SJCRH30 (cell line): ENCODE data around the gene UGT1A4. TPM values are rescaled to one million over a fixed set of nuclear protein-coding genes. Genes with fewer than 3 reads are reported as not detected.

ENCODE experiments used
- DNase-seq, 2 experiments: peaks; one replicate each; pipeline ENCODE4 v3.0.0-alpha.2; 2015 to 2020
- H3K27ac ChIP-seq: fragments of 250-450 bp; sonication (Bioruptor Pico); 2 replicates; pipeline ENCODE4 v1.5.1; 2020; ENCODE audit warnings: mild to moderate bottlenecking, moderate library complexity
- H3K27me3 ChIP-seq: fragments of 250-450 bp; sonication (Bioruptor Pico); 2 replicates; pipeline ENCODE4 v1.5.1; 2020; ENCODE audit warnings: mild to moderate bottlenecking, moderate library complexity
- H3K36me3 ChIP-seq: fragments of 250-450 bp; sonication (Bioruptor Pico); 2 replicates; pipeline ENCODE4 v1.5.1; 2020; ENCODE audit warnings: mild to moderate bottlenecking, moderate library complexity
- H3K4me1 ChIP-seq: fragments of 250-450 bp; sonication (Bioruptor Pico); 2 replicates; pipeline ENCODE4 v1.5.1; 2020; ENCODE audit warnings: mild to moderate bottlenecking, moderate library complexity
- H3K4me3 ChIP-seq: fragments of 250-450 bp; sonication (Bioruptor Pico); 2 replicates; pipeline ENCODE4 v1.5.1; 2020; ENCODE audit warnings: mild to moderate bottlenecking, moderate library complexity
- H3K9me3 ChIP-seq: fragments of 250-450 bp; sonication (Bioruptor Pico); replicated peaks from 2 replicates; pipeline ENCODE4 v1.5.1; 2020; ENCODE audit warnings: mild to moderate bottlenecking, moderate library complexity
- total RNA-seq: library from RNA; depleted of rRNA; stranded (reverse); fragments of >200 nt; shearing (Covaris generic); gene quantifications from 2 replicates; pipeline ENCODE4 v1.2.3, GENCODE V29; 2014; rRNA removed

The UGT1A4 gene
- total RNA-seq: not detected in 2 replicates

DNA sequence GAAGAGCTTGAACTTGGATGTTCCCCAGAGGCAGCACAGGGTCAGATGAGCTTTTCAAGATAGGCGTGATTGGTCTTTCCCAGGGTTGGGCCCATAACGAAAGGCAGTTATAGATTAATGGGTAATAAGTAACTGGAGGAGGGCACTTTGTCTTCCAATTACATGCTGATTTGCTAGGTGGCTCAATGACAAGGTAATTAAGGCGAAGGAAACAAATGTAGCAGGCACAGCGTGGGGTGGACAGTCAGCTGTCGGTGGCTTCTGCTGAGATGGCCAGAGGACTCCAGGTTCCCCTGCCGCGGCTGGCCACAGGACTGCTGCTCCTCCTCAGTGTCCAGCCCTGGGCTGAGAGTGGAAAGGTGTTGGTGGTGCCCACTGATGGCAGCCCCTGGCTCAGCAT lies at the start of gene UGT1A4:
TSS of gene UGT1A4 (plus strand) at position 185 of the 400 bp plus-strand sequence. CDS start at position 270, 85 bp downstream.
- Histone ChIP-seq H3K4me3 (no peak within 1 kb of the TSS), H3K27me3 (peaks cover 8% of the 10 kb centered on the region; the same call in 1 of the 2 replicates), H3K9me3 (no peaks in the 10 kb centered on the region), H3K27ac (no peak within 1 kb of the TSS), H3K4me1 (no peaks in the 10 kb centered on the region), H3K36me3 (no peaks in the 10 kb centered on the region)
- DNase-seq: no peak

- H3K4me3 ChIP-seq: no peak within 1 kb of the TSS
- peaks cover 5% of the 10 kb centered on the region; the same call in 1 of the 2 replicates for H3K4me1 ChIP-seq
- DNase-seq: no peak
- no peak within 1 kb of the TSS for H3K27ac ChIP-seq
- 0 out of 2 replicates have a peak, but pooled peaks cover 5% of the 10 kb centered on the region for H3K9me3 ChIP-seq
- H3K36me3 ChIP-seq: no peaks in the 10 kb centered on the region
- no peaks in the 10 kb centered on the region for H3K27me3 ChIP-seq
These were observed 47.0 kb upstream of the UGT1A4 start, which contains the start of gene UGT1A9 for GRCh38 chr2:233671290-233672161. Gene UGT1A9, plus strand, starts transcription at chr2:233671898. Its CDS starts 37 bp downstream, at chr2:233671935.

- Histone ChIP-seq H3K4me3 (no peak overlapping the region), H3K9me3 (no peaks in the 10 kb centered on the region), H3K4me1 (peaks cover 5% of the 10 kb centered on the region; the same call in 1 of the 2 replicates), H3K36me3 (no peaks in the 10 kb centered on the region), H3K27me3 (no peaks in the 10 kb centered on the region), H3K27ac (no peak overlapping the region)
- no peak for DNase-seq
These were observed 45.6 kb upstream of the UGT1A4 start for GRCh38 chr2:233672886-233673285.

DNA sequence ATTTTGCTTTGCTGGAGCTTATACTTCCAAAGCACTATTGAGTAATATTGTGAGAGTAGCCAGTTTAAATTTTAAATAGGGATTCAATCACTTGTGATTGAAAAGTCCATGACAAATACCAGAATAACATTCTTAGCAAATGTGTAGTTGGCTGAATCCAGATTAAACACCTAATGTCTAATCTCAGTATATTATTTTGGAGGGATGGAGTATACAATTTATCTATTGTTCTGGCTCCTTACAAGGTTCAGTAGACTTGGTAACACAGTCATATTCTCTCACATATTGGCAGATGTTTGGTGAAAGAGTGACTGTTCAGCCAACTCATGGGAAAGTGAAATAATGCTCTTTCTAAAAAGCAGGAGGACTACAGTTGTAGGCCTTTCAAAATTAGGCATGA lies 44.6 kb upstream of the UGT1A4 start:
- peaks cover 5% of the 10 kb centered on the region; the same call in 1 of the 2 replicates for H3K4me1 ChIP-seq
- H3K4me3 ChIP-seq: no peak overlapping the region
- no peaks in the 10 kb centered on the region for H3K9me3 ChIP-seq
- no peaks in the 10 kb centered on the region for H3K27me3 ChIP-seq
- H3K36me3 ChIP-seq: no peaks in the 10 kb centered on the region
- H3K27ac ChIP-seq: no peak overlapping the region
- DNase-seq: no peak

- peaks cover 5% of the 10 kb centered on the region; the same call in 1 of the 2 replicates for H3K4me1 ChIP-seq
- DNase-seq: no peak
- H3K36me3 ChIP-seq: no peaks in the 10 kb centered on the region
- H3K4me3 ChIP-seq: no peak overlapping the region
- no peak overlapping the region for H3K27ac ChIP-seq
- no peaks in the 10 kb centered on the region for H3K9me3 ChIP-seq
- no peaks in the 10 kb centered on the region for H3K27me3 ChIP-seq
These were observed 44.2 kb upstream of the UGT1A4 start for GRCh38 chr2:233674314-233674713.

DNA sequence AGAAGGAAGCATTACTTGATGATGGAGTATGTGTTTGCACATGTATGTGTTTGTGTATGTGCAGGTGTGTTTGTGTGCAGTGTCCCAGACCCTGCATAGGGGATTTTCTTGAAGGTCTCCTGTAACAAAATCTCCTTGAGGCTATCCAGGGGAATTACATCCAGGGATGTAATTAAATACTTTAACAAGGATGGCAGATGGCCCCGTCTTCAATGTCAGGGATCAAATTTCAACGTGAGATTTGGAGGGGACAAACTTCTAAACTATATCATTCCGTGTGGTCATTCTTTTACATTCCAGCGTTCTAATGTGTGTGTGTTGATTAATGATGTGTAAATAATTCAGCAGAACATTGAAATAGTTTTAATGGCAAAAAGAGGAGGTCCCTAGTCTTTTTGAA lies 43.5 kb upstream of the UGT1A4 start:
- H3K36me3 ChIP-seq: no peaks in the 10 kb centered on the region
- H3K9me3 ChIP-seq: no peaks in the 10 kb centered on the region
- no peak overlapping the region for H3K4me3 ChIP-seq
- H3K27me3 ChIP-seq: no peaks in the 10 kb centered on the region
- H3K27ac ChIP-seq: no peak overlapping the region
- DNase-seq: peak; percentile 10 to 51
- peaks cover 5% of the 10 kb centered on the region; the same call in 1 of the 2 replicates for H3K4me1 ChIP-seq

GRCh38 chr2:233676046-233676445 lies 42.5 kb upstream of the UGT1A4 start:
- Histone ChIP-seq H3K27me3 (no peaks in the 10 kb centered on the region), H3K27ac (no peak overlapping the region), H3K36me3 (no peaks in the 10 kb centered on the region), H3K4me1 (peaks cover 5% of the 10 kb centered on the region; the same call in 1 of the 2 replicates), H3K4me3 (no peak overlapping the region), H3K9me3 (no peaks in the 10 kb centered on the region)
- DNase-seq: no peak

- no peaks in the 10 kb centered on the region for H3K9me3 ChIP-seq
- no peaks in the 10 kb centered on the region for H3K36me3 ChIP-seq
- H3K27ac ChIP-seq: no peak overlapping the region
- H3K4me1 ChIP-seq: peaks cover 5% of the 10 kb centered on the region; the same call in 1 of the 2 replicates
- no peak for DNase-seq
- H3K4me3 ChIP-seq: no peak overlapping the region
- H3K27me3 ChIP-seq: no peaks in the 10 kb centered on the region
These were observed 39.3 kb upstream of the UGT1A4 start for GRCh38 chr2:233679196-233679595.

DNA sequence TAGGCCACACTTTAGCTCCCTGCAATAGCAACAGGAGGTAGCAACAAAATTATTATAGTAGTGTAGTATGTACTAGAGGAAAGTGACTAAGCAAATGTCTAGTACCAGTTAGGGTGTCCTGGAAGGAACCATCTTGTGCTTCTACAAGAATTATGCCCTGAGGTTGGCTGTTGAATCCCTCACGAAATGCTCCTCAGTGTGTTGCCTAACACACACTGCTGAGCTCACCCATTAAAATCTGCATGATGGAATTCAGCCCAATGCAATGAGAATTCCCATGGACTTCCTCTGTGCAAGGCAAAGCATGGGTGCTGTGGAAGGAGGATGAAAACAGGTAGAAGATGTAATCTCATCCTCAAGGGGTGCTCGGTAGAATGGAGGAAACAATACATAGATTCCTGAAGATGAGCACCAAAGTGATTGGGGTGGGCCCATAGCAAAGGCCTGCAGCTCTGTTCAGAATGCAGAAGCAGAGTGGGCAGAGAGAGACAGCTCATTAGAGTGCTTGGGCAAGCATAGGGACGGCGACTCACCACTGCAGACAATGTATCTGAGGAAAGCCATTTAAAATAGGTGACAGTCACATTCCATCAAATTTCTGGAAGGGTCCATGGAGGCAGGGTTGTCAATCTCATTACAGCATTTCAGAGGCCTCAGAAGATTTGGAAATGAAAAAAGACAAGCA lies 38.0 kb upstream of the UGT1A4 start:
- no peaks in the 10 kb centered on the region for H3K27me3 ChIP-seq
- H3K36me3 ChIP-seq: no peaks in the 10 kb centered on the region
- no peaks in the 10 kb centered on the region for H3K9me3 ChIP-seq
- H3K27ac ChIP-seq: no peak overlapping the region
- H3K4me3 ChIP-seq: no peak overlapping the region
- no peak for DNase-seq
- peaks cover under 1% of the 10 kb centered on the region; the same call in 1 of the 2 replicates for H3K4me1 ChIP-seq

DNA sequence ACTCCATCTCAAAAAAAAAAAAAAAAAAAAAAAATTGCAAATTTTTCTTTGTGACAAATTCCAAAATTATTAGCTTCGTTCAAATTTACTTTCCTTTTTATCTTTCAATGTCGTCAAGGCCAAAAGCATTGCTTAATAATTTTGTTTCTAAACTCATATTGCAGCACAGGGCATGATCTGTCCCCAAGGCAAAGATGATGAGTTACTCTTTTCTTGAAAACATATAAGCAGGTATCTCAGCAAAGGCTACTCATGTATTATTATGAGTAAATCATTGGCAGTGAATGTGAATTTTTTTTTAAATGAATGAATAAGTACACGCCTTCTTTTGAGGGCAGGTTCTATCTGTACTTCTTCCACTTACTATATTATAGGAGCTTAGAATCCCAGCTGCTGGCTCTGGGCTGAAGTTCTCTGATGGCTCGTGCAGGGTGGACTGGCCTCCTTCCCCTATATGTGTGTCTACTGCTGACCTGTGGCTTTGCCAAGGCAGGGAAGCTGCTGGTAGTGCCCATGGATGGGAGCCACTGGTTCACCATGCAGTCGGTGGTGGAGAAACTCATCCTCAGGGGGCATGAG lies 36.9 kb upstream of the UGT1A4 start, which contains the start of gene UGT1A7:
TSS of gene UGT1A7 (plus strand) at position 381 of the 579 bp plus-strand sequence. CDS start at position 418, 37 bp downstream.
- Histone ChIP-seq H3K4me3 (no peak within 1 kb of the TSS), H3K27ac (no peak within 1 kb of the TSS), H3K27me3 (no peaks in the 10 kb centered on the region), H3K9me3 (no peaks in the 10 kb centered on the region), H3K4me1 (no peaks in the 10 kb centered on the region), H3K36me3 (no peaks in the 10 kb centered on the region)
- DNase-seq: no peak

DNA sequence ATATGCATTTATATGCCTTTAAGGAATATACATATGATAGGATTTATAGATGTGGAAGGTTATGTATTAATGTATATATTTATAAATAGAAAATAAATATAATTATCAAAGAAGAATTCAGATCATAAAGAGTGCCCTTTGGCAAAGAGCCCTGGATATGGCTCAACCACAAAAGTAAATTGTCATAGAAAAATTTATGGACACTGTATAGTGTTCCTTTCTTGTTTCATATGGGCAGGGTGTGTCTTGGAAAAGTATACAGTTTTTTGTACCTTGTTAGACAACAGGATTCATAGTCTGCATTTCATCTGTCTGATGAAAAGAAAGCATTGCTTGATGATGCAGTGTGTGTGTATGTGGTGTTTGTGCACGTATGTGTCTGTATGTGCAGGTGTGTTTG lies 33.9 kb upstream of the UGT1A4 start:
- Histone ChIP-seq H3K27ac (no peak overlapping the region), H3K27me3 (no peaks in the 10 kb centered on the region), H3K9me3 (no peaks in the 10 kb centered on the region), H3K4me1 (no peaks in the 10 kb centered on the region), H3K36me3 (no peaks in the 10 kb centered on the region), H3K4me3 (no peak overlapping the region)
- DNase-seq: no peak

- no peaks in the 10 kb centered on the region for H3K27me3 ChIP-seq
- no peaks in the 10 kb centered on the region for H3K36me3 ChIP-seq
- H3K4me3 ChIP-seq: no peak overlapping the region
- no peak for DNase-seq
- no peaks in the 10 kb centered on the region for H3K4me1 ChIP-seq
- H3K27ac ChIP-seq: no peak overlapping the region
- H3K9me3 ChIP-seq: no peaks in the 10 kb centered on the region
These were observed 31.6 kb upstream of the UGT1A4 start for GRCh38 chr2:233686928-233687327.

- no peaks in the 10 kb centered on the region for H3K9me3 ChIP-seq
- no peak overlapping the region for H3K4me3 ChIP-seq
- no peak for DNase-seq
- no peak overlapping the region for H3K27ac ChIP-seq
- no peaks in the 10 kb centered on the region for H3K4me1 ChIP-seq
- H3K36me3 ChIP-seq: no peaks in the 10 kb centered on the region
- no peaks in the 10 kb centered on the region for H3K27me3 ChIP-seq
These were observed 30.2 kb upstream of the UGT1A4 start for GRCh38 chr2:233688341-233688740.

- no peak overlapping the region for H3K4me3 ChIP-seq
- no peaks in the 10 kb centered on the region for H3K4me1 ChIP-seq
- H3K36me3 ChIP-seq: no peaks in the 10 kb centered on the region
- no peaks in the 10 kb centered on the region for H3K9me3 ChIP-seq
- H3K27me3 ChIP-seq: no peaks in the 10 kb centered on the region
- DNase-seq: no peak
- H3K27ac ChIP-seq: no peak overlapping the region
These were observed 29.5 kb upstream of the UGT1A4 start for GRCh38 chr2:233689031-233689430.

DNA sequence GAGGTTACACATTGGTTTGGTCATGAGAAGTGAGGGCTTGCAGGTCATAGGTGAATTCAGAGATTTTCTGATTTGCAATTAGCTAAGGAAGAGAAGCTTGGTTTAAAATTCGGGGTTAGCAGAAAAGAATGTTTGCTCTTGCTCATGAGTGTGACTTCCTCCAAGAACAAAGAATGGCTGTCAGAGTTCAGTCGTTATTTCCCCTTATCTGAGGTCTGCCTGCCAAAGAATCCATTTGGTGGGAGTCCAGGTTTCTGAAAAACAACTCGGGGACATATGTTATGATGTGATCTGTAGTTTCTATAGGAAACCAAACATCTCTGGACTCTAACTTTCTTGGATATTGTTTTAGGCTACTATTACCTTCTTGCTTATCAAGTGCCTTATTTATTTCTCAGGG lies 29.0 kb upstream of the UGT1A4 start:
- Histone ChIP-seq H3K4me3 (no peak overlapping the region), H3K27me3 (no peaks in the 10 kb centered on the region)
- no peak for DNase-seq

More for the DNA sequence above, 29.0 kb upstream of the UGT1A4 start:
- Histone ChIP-seq H3K27ac (no peak overlapping the region), H3K4me1 (no peaks in the 10 kb centered on the region), H3K36me3 (no peaks in the 10 kb centered on the region), H3K9me3 (no peaks in the 10 kb centered on the region)
